ENCODE results near the gene IFI27. TPM values are rescaled to one million over a fixed set of nuclear protein-coding genes. Genes with fewer than 3 reads are reported as not detected.

The IFI27 gene
- total and polyA plus RNA-seq, 2 donors (not counting 1 experiment from before 2014, with no cell fraction given): 0.15 to 0.81 TPM

DNA sequence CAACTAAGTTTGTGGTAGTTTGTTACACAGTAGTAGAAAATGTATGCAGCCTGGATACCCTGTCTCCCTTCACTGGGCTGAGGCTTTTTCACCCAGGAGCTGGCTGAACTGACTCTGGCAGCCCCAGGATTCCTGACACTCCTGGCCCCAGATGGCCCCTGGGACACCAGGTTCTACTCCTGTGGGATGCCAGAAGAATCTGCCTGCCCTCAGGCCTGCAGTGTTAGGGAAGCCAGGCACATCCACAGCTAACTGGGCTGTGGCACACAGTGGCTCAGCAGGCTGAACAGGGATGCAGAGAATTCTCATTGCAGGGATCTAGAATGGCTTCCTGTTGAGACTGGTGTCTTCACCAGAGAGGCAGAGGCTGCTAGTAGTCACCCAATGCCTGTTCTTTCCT is 8.5 kb downstream of the IFI27 start:
- no peak overlapping the region for H2AFZ ChIP-seq (ENCODE audit: insufficient read depth, low read depth, low read length, poor library complexity, severe bottlenecking)
- no peak overlapping the region for H3K4me3 ChIP-seq (ENCODE audit: control extremely low read depth in 1 of 5, extremely low read depth in 1 of 5, insufficient read depth in 1 of 5, low read depth in 2 of 5, low read length in 4 of 5)
- H3K4me3 Mint-ChIP-seq: no peak overlapping the region
- H3K27ac ChIP-seq (ENCODE audit: low read length in 2 of 2): no peak overlapping the region
- CTCF ChIA-PET: interaction anchor here (2.9 kb wide), 1 partner anchor 13 kb away, joined by 10 read pairs; no protein-coding TSS in a partner anchor
- H3K36me3 ChIP-seq (replicated peaks in 1 of 2; ENCODE audit: control extremely low read depth in 1 of 2, control insufficient read depth in 1 of 2, extremely low read depth in 1 of 2, insufficient read depth in 2 of 2, low read length in 1 of 2): no peaks in the 10 kb centered on the region
- no peak for DNase-seq
- peaks cover 0 to 23% (median 17%) of the 10 kb centered on the region in 3 donors for H3K9me3 ChIP-seq (ENCODE audit: control extremely low read depth in 1 of 3, control insufficient read depth in 2 of 3, insufficient read depth in 1 of 3, low read length in 2 of 3)
- no peak overlapping the region for H3K27ac Mint-ChIP-seq
- H3K9ac ChIP-seq (ENCODE audit: low read length): no peak overlapping the region
- no peaks in the 10 kb centered on the region for H3K4me1 ChIP-seq (ENCODE audit: control insufficient read depth in 2 of 2, insufficient read depth in 2 of 2, low read length in 2 of 2)
- H3K79me2 ChIP-seq (ENCODE audit: control insufficient read depth, insufficient read depth, low read length): no peaks in the 10 kb centered on the region
- ATAC-seq (ENCODE audit: low read depth): no peak
- TF ChIP-seq, protein P1, sequence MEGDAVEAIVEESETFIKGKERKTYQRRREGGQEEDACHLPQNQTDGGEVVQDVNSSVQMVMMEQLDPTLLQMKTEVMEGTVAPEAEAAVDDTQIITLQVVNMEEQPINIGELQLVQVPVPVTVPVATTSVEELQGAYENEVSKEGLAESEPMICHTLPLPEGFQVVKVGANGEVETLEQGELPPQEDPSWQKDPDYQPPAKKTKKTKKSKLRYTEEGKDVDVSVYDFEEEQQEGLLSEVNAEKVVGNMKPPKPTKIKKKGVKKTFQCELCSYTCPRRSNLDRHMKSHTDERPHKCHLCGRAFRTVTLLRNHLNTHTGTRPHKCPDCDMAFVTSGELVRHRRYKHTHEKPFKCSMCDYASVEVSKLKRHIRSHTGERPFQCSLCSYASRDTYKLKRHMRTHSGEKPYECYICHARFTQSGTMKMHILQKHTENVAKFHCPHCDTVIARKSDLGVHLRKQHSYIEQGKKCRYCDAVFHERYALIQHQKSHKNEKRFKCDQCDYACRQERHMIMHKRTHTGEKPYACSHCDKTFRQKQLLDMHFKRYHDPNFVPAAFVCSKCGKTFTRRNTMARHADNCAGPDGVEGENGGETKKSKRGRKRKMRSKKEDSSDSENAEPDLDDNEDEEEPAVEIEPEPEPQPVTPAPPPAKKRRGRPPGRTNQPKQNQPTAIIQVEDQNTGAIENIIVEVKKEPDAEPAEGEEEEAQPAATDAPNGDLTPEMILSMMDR (IDR thresholded peaks at IDR 0.05): no peak
- TF ChIP-seq EZH2 (IDR thresholded peaks at IDR 0.05; ENCODE audit: borderline replicate concordance, insufficient read depth, low read depth, low read length, poor library complexity, severe bottlenecking): no peak
- H3K27me3 Mint-ChIP-seq: peaks cover 51% of the 10 kb centered on the region
- H3K9me3 Mint-ChIP-seq (ENCODE audit: insufficient read depth): peaks cover 13% of the 10 kb centered on the region
- intact Hi-C loops (cut with micrococcal nuclease): no loop called here
- H3K4me1 Mint-ChIP-seq: no peaks in the 10 kb centered on the region
- H3K4me2 ChIP-seq (replicated peaks; ENCODE audit: low read depth, low read length, poor library complexity, severe bottlenecking): no peak overlapping the region
- no peaks in the 10 kb centered on the region for H4K20me1 ChIP-seq (ENCODE audit: control insufficient read depth, insufficient read depth, low read length, poor library complexity, severe bottlenecking)
- POLR2A ChIA-PET: no interaction called here
- peaks cover 0 to 31% (median 0%) of the 10 kb centered on the region in 4 experiments for H3K27me3 ChIP-seq (replicated peaks in 1 of 4; ENCODE audit: control extremely low read depth in 1 of 4, control insufficient read depth in 3 of 4, insufficient read depth in 4 of 4, low read length in 3 of 4)

DNA sequence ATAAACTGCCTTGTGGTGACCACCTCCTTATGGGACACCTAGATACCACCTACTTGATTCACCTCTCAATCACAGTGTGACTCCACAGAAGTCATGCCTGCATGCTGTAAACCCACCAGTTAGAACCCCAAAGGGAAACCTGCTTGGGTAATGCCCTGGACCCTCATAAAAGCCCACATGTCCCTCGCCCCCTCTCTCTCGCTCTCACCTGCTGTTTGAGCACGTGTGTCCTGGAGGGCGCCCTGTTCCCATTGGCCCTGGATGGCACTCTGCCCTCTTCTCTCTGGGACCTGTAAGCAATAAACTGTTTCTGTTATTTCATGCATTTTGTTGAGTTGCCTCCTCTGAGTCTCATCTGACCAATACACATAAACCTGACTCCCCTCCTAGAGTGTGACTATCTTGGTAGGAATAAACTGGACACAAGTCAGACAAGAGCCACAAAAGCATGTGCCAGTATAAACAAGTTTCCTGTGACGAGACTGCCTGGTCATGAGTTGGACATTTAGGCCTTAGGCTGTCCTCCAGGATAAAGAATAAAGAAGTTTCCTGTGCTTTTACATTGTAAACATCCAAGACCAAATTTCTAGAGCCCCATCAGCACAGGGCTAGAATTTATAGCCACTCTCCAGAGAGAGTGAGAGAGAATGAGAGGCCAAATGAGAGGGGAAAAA is 10.3 kb downstream of the IFI27 start:
- peaks cover 13% of the 10 kb centered on the region for H3K9me3 Mint-ChIP-seq (ENCODE audit: insufficient read depth)
- Histone ChIP-seq H3K4me2 (replicated peaks; ENCODE audit: low read depth, low read length, poor library complexity, severe bottlenecking) (no peak overlapping the region), H3K4me3 (ENCODE audit: control extremely low read depth in 1 of 5, extremely low read depth in 1 of 5, insufficient read depth in 1 of 5, low read depth in 2 of 5, low read length in 4 of 5) (no peak overlapping the region), H3K27ac (ENCODE audit: low read length in 2 of 2) (no peak overlapping the region), H2AFZ (ENCODE audit: insufficient read depth, low read depth, low read length, poor library complexity, severe bottlenecking) (no peak overlapping the region), H3K79me2 (ENCODE audit: control insufficient read depth, insufficient read depth, low read length) (no peaks in the 10 kb centered on the region), H3K9ac (ENCODE audit: low read length) (no peak overlapping the region), H3K4me1 (ENCODE audit: control insufficient read depth in 2 of 2, insufficient read depth in 2 of 2, low read length in 2 of 2) (no peaks in the 10 kb centered on the region), H3K9me3 (ENCODE audit: control extremely low read depth in 1 of 3, control insufficient read depth in 2 of 3, insufficient read depth in 1 of 3, low read length in 2 of 3) (peaks cover 0 to 23% (median 17%) of the 10 kb centered on the region in 3 donors), H4K20me1 (ENCODE audit: control insufficient read depth, insufficient read depth, low read length, poor library complexity, severe bottlenecking) (no peaks in the 10 kb centered on the region), H3K36me3 (replicated peaks in 1 of 2; ENCODE audit: control extremely low read depth in 1 of 2, control insufficient read depth in 1 of 2, extremely low read depth in 1 of 2, insufficient read depth in 2 of 2, low read length in 1 of 2) (no peaks in the 10 kb centered on the region), H3K27me3 (replicated peaks in 1 of 4; ENCODE audit: control extremely low read depth in 1 of 4, control insufficient read depth in 3 of 4, insufficient read depth in 4 of 4, low read length in 3 of 4) (peaks cover 0 to 26% (median 0%) of the 10 kb centered on the region in 4 experiments)
- H3K4me3 Mint-ChIP-seq: no peak overlapping the region
- intact Hi-C loops (cut with micrococcal nuclease): no loop called here
- H3K27me3 Mint-ChIP-seq: peaks cover 37% of the 10 kb centered on the region
- TF ChIP-seq EZH2 (IDR thresholded peaks at IDR 0.05; ENCODE audit: borderline replicate concordance, insufficient read depth, low read depth, low read length, poor library complexity, severe bottlenecking): no peak
- TF ChIP-seq, protein P1 (IDR thresholded peaks at IDR 0.05): no peak
- ATAC-seq (ENCODE audit: low read depth) (no peak), DNase-seq (no peak)
- WGBS (ENCODE audit: insufficient coverage): 92% methylated on average over 5 of the region's 5 CpGs
- H3K27ac Mint-ChIP-seq: no peak overlapping the region
- no peaks in the 10 kb centered on the region for H3K4me1 Mint-ChIP-seq
- POLR2A ChIA-PET: no interaction called here
- CTCF ChIA-PET: interaction anchor here (1.2 kb wide), 1 partner anchor 12 kb away, joined by 3 read pairs; no protein-coding TSS in a partner anchor

Data from B cell (primary cell).